K562 (cell line): ENCODE results near the gene RHOV. TPM values are rescaled to one million over a fixed set of nuclear protein-coding genes. Genes with fewer than 3 reads are reported as not detected.
A peak's percentile ranks its signal among the peaks of the same experiment; 100 is the strongest.

ENCODE experiments used
- BCL6 ChIP-seq: fragments of 250-450 bp; sonication (Bioruptor Pico); IDR thresholded peaks from 2 replicates; pipeline ENCODE4 v1.4.0; 2020
- BHLHE40 ChIP-seq: IDR thresholded peaks from 2 replicates; pipeline ENCODE4 v1.6.1; 2011; ENCODE audit warnings: low read length, improper control_type of control experiment
- CBX2 ChIP-seq: fragments of 200-600 bp; sonication (generic); IDR thresholded peaks from one replicate; pipeline ENCODE4 v1.6.1; 2012; ENCODE audit warnings: mild to moderate bottlenecking, low read length, inconsistent platforms; ENCODE audit not compliant: insufficient read depth, poor library complexity, severe bottlenecking
- CHD2 ChIP-seq: IDR thresholded peaks from 2 replicates; pipeline ENCODE4 v1.6.1; 2011; ENCODE audit warnings: low read depth, low read length
- CSDE1 ChIP-seq, 2 experiments: fragments of 450-650 bp; IDR thresholded peaks; 2 replicates each; pipeline ENCODE4 v1.6.1; 2016; ENCODE audit warnings: mild to moderate bottlenecking in 1 of 2
- EZH2 ChIP-seq: IDR thresholded peaks from 2 replicates; pipeline ENCODE4 v1.6.1; 2012; ENCODE audit warnings: low read depth, mild to moderate bottlenecking, inconsistent platforms, low read length, borderline replicate concordance
- HNRNPH1 ChIP-seq: fragments of 200-400 bp; formaldehyde crosslinking; optimal IDR thresholded peaks from 2 replicates; pipeline ENCODE3; 2017; ENCODE audit warnings: low read depth, mild to moderate bottlenecking, low read length, moderate library complexity
- HNRNPL ChIP-seq: fragments of 200-400 bp; formaldehyde crosslinking; IDR thresholded peaks from 2 replicates; pipeline ENCODE4 v1.6.1; 2017; ENCODE audit warnings: low read depth, mild to moderate bottlenecking, low read length
- KAT7 ChIP-seq: sonication (generic); formaldehyde crosslinking; IDR thresholded peaks from 2 replicates; pipeline ENCODE4 v1.8.0; 2022; ENCODE audit warnings: missing genetic modification reagents, mild to moderate bottlenecking, borderline replicate concordance
- MED1 ChIP-seq: sonication (generic); formaldehyde crosslinking; IDR thresholded peaks from 2 replicates; pipeline ENCODE4 v1.8.1; 2023; ENCODE audit warnings: missing genetic modification reagents, borderline replicate concordance
- MTF1 ChIP-seq: fragments of 250-450 bp; sonication (Bioruptor Pico); IDR thresholded peaks from 2 replicates; pipeline ENCODE4 v1.9.0; 2021; ENCODE audit warnings: moderate library complexity, mild to moderate bottlenecking, inconsistent platforms, borderline replicate concordance
- NBN ChIP-seq: fragments of 450-650 bp; IDR thresholded peaks from 2 replicates; pipeline ENCODE4 v1.6.1; 2016; ENCODE audit warnings: low read depth, mild to moderate bottlenecking
- PCBP1 ChIP-seq: fragments of 200-400 bp; formaldehyde crosslinking; IDR thresholded peaks from 2 replicates; pipeline ENCODE4 v1.6.1; 2018; ENCODE audit warnings: mild to moderate bottlenecking, low read depth, low read length; ENCODE audit not compliant: poor library complexity, severe bottlenecking
- PHB ChIP-seq: fragments of 250-450 bp; sonication (Bioruptor Pico); IDR thresholded peaks from 2 replicates; pipeline ENCODE4 v1.5.0; 2021
- PHF8 ChIP-seq: fragments of 200-600 bp; sonication (generic); IDR thresholded peaks from 2 replicates; pipeline ENCODE4 v1.6.1; 2012; ENCODE audit warnings: mixed run types, mild to moderate bottlenecking, inconsistent platforms, low read length, moderate library complexity, borderline replicate concordance
- POLR2H ChIP-seq: IDR thresholded peaks from 2 replicates; pipeline ENCODE4 v1.6.1; 2016; ENCODE audit warnings: missing genetic modification characterization, low read depth, mild to moderate bottlenecking, control low read depth, missing compliant biosample characterization, moderate library complexity
- RHOXF2B ChIP-seq: fragments of 250-450 bp; sonication (Bioruptor Pico); conservative IDR thresholded peaks from 2 replicates; pipeline ENCODE4 v1.5.1; 2021
- SMAD2 ChIP-seq: fragments of 150-350 bp; IDR thresholded peaks from 2 replicates; pipeline ENCODE4 v1.6.1; 2014; ENCODE audit warnings: low read depth, mild to moderate bottlenecking, low read length
- SREBF2 ChIP-seq: sonication (generic); formaldehyde crosslinking; IDR thresholded peaks from 2 replicates; pipeline ENCODE4 v1.4.0; 2020; ENCODE audit warnings: mild to moderate bottlenecking, missing genetic modification reagents
- TEAD2 ChIP-seq: fragments of 450-650 bp; IDR thresholded peaks from 2 replicates; pipeline ENCODE4 v1.6.1; 2016; ENCODE audit warnings: missing genetic modification characterization, control low read depth, missing compliant biosample characterization
- TEAD4 ChIP-seq, 2 experiments: sonication (generic) in 1 of 2; formaldehyde crosslinking in 1 of 2; IDR thresholded peaks; 2 replicates each; pipeline versions ENCODE4 v1.6.1 to v1.8.0; 2012 to 2022; ENCODE audit warnings: borderline replicate concordance in 1 of 2, inconsistent platforms in 1 of 2, low read length in 1 of 2, mild to moderate bottlenecking in 1 of 2, missing genetic modification reagents in 1 of 2
- ZNF41 ChIP-seq: fragments of 250-450 bp; sonication (Bioruptor Pico); conservative IDR thresholded peaks from 2 replicates; pipeline ENCODE4 v1.4.0; 2020; ENCODE audit warnings: mild to moderate bottlenecking
- ZNF780A ChIP-seq: fragments of 250-450 bp; sonication (Bioruptor Pico); IDR thresholded peaks from 2 replicates; pipeline ENCODE4 v1.5.0; 2021; ENCODE audit warnings: mild to moderate bottlenecking
- polyA plus RNA-seq, 8 experiments: library from polyadenylated mRNA; depleted of rRNA in 4 of 8; stranded (reverse) in 5 of 8; unstranded in 3 of 8; fragments of >200 nt; fragmentation: Nextera tagmentation in 2 of 8; fragmentation: Illumina TruSeq in 1 of 8; extraction: Ambion mirVana in 2 of 8; extraction: Trizol in 1 of 8; gene quantifications; 2 replicates each; pipeline versions ENCODE4 v1.2.1 to v1.2.3, GENCODE V29; 2011 to 2014; ENCODE audit warnings: inconsistent platforms in 1 of 8, missing spikeins in 1 of 8
- total RNA-seq, 7 experiments: library from RNA; depleted of rRNA in 6 of 7; stranded (reverse); fragments of >200 nt in 6 of 7; fragmentation: Illumina TruSeq in 2 of 7; extraction: Trizol in 2 of 7; gene quantifications; 2 replicates each; pipeline versions ENCODE4 v1.2.1 to v1.2.3, GENCODE V29; 2011 to 2021; ENCODE audit warnings: low replicate concordance in 1 of 7
- TF ChIP-seq, protein P1 (sequence below), 2 experiments: fragments of 450-650 bp; IDR thresholded peaks; 2 replicates each; pipeline ENCODE4 v1.6.1; 2018; ENCODE audit warnings: mild to moderate bottlenecking in 2 of 2, low read depth in 1 of 2; ENCODE audit not compliant: partially characterized antibody in 2 of 2
- TF ChIP-seq, protein P2 (sequence below): sonication (generic); formaldehyde crosslinking; IDR thresholded peaks from 2 replicates; pipeline ENCODE4 v1.8.0; 2022; ENCODE audit warnings: missing genetic modification reagents, mild to moderate bottlenecking, moderate library complexity, borderline replicate concordance

Gene RHOV
- total and polyA plus RNA-seq, 9 of the 15 experiments (the other 6 are each of a cell fraction or from before 2014, with no cell fraction given) = 0.08 to 2.0 (median 1.1) TPM

DNA sequence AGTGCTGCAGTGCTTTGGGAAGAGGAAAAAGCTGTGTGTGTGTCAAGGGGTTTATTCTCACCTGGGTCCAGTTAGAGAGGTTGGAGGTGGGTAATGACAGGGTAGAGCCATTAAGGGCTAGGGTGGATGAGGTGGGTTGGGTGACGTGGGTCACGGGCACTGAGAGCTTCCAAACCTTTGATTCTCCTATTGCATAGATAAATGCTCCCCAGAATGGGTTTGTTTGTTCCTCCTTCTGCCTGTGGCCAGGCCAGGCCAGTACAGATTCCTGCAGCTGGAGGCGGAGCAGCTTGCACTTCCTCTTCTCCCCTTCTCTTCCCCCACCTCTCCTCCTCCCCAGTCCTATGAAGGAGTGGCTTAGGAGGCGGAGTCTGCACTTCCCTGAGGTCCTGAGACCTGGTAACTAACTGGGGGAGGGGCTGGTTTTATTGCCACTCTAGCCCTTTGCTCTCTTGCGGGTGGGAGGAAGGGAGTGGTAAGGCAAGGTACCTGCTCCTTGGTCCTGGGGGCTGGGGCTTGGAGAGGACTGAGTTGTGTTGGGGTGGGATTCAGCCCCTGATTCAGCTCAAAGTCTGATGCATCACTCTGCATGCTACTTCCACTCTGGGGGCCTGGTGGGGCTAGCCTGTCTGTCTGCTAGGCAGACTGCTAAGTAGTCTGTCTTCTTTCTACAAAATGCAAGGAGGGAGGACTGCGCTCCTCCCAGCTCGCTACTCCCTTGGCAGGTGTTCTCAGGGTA lies 26.6 kb downstream of the RHOV start (continued):
- peak; percentile 29; the same call in 1 of the 2 replicates for TF ChIP-seq BHLHE40
- TF ChIP-seq EZH2 = no peak
- no peak for TF ChIP-seq RHOXF2B (CRISPR knock-in tag)
- TF ChIP-seq, protein P1, sequence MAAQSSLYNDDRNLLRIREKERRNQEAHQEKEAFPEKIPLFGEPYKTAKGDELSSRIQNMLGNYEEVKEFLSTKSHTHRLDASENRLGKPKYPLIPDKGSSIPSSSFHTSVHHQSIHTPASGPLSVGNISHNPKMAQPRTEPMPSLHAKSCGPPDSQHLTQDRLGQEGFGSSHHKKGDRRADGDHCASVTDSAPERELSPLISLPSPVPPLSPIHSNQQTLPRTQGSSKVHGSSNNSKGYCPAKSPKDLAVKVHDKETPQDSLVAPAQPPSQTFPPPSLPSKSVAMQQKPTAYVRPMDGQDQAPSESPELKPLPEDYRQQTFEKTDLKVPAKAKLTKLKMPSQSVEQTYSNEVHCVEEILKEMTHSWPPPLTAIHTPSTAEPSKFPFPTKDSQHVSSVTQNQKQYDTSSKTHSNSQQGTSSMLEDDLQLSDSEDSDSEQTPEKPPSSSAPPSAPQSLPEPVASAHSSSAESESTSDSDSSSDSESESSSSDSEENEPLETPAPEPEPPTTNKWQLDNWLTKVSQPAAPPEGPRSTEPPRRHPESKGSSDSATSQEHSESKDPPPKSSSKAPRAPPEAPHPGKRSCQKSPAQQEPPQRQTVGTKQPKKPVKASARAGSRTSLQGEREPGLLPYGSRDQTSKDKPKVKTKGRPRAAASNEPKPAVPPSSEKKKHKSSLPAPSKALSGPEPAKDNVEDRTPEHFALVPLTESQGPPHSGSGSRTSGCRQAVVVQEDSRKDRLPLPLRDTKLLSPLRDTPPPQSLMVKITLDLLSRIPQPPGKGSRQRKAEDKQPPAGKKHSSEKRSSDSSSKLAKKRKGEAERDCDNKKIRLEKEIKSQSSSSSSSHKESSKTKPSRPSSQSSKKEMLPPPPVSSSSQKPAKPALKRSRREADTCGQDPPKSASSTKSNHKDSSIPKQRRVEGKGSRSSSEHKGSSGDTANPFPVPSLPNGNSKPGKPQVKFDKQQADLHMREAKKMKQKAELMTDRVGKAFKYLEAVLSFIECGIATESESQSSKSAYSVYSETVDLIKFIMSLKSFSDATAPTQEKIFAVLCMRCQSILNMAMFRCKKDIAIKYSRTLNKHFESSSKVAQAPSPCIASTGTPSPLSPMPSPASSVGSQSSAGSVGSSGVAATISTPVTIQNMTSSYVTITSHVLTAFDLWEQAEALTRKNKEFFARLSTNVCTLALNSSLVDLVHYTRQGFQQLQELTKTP (IDR thresholded peaks at IDR 0.05; ENCODE audit: low read depth in 1 of 2, partially characterized antibody in 2 of 2) = peak in 1 of 2 experiments; percentile 51
- no peak for TF ChIP-seq CSDE1 (IDR thresholded peaks at IDR 0.05)
- TF ChIP-seq CHD2 = 0 out of 2 replicates have a peak, but pooled peaks have one; percentile 17
- TF ChIP-seq CBX2 = no peak
- 0 out of 2 replicates have a peak, but pooled peaks have one; percentile 67 for TF ChIP-seq NBN
- TF ChIP-seq ZNF41 (CRISPR knock-in tag) = no peak
- TF ChIP-seq SREBF2 = no peak
- TF ChIP-seq, protein P2, sequence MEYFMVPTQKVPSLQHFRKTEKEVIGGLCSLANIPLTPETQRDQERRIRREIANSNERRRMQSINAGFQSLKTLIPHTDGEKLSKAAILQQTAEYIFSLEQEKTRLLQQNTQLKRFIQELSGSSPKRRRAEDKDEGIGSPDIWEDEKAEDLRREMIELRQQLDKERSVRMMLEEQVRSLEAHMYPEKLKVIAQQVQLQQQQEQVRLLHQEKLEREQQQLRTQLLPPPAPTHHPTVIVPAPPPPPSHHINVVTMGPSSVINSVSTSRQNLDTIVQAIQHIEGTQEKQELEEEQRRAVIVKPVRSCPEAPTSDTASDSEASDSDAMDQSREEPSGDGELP (CRISPR knock-in tag) = peak; percentile 83
- TF ChIP-seq HNRNPL = no peak
- no peak for TF ChIP-seq HNRNPH1
- no peak for TF ChIP-seq POLR2H (tag)
- TF ChIP-seq ZNF780A (CRISPR knock-in tag) = no peak
- peak; percentile 86; the same call in 1 of the 2 replicates for TF ChIP-seq KAT7 (CRISPR knock-in tag)
- TF ChIP-seq MTF1 (CRISPR knock-in tag) = no peak
- no peak for TF ChIP-seq SMAD2
- no peak for TF ChIP-seq BCL6 (CRISPR knock-in tag)
- peak; percentile 46; the same call in 1 of the 2 replicates for TF ChIP-seq PHF8
- TF ChIP-seq PCBP1 = no peak
- peak; percentile 57; the same call in 1 of the 2 replicates for TF ChIP-seq TEAD2 (tag)
- peak; percentile 56; the same call in 1 of the 2 replicates for TF ChIP-seq TEAD4 (IDR thresholded peaks at IDR 0.05; ENCODE audit: low read length)
- no peak for TF ChIP-seq TEAD4 (CRISPR knock-in tag; IDR thresholded peaks at IDR 0.05; ENCODE audit: borderline replicate concordance)
- no peak for TF ChIP-seq PHB
- no peak for TF ChIP-seq MED1 (CRISPR knock-in tag)
